ENCODE measurements around the gene IDUA.

Gene IDUA

GRCh38 chr4:1018147-1019020, 31.5 kb downstream of the IDUA start:
- no peak for DNase-seq

- DNase-seq = no peak
Observed at GRCh38 chr4:1019320-1019719, 32.5 kb downstream of the IDUA start.

- no peak for DNase-seq
Observed at GRCh38 chr4:1019729-1020470, 33.1 kb downstream of the IDUA start.

- no peak for DNase-seq
Observed at GRCh38 chr4:1021386-1022050, 34.7 kb downstream of the IDUA start.

GRCh38 chr4:1022051-1022738, 35.4 kb downstream of the IDUA start:
- DNase-seq = no peak

- DNase-seq = no peak
Observed at GRCh38 chr4:1022739-1023066, 35.9 kb downstream of the IDUA start.

- DNase-seq = no peak
Observed at GRCh38 chr4:1023075-1023640, 36.3 kb downstream of the IDUA start.

- DNase-seq = no peak
Observed at GRCh38 chr4:1023895-1024740, 37.3 kb downstream of the IDUA start.

- no peak for DNase-seq
Observed at GRCh38 chr4:1024882-1025545, 38.2 kb downstream of the IDUA start.

- no peak for DNase-seq
Observed at GRCh38 chr4:1026115-1026514, 39.3 kb downstream of the IDUA start.

- DNase-seq = no peak
Observed at GRCh38 chr4:1027219-1027914, 40.5 kb downstream of the IDUA start.

- DNase-seq = no peak
Observed at GRCh38 chr4:1027915-1028238, 41.0 kb downstream of the IDUA start.

- DNase-seq = no peak
Observed at GRCh38 chr4:1028574-1029220, 41.9 kb downstream of the IDUA start.

- DNase-seq = no peak
Observed at GRCh38 chr4:1029529-1029928, 42.7 kb downstream of the IDUA start.

GRCh38 chr4:1030031-1030430, 43.2 kb downstream of the IDUA start:
- DNase-seq = no peak

GRCh38 chr4:1030559-1030958, 43.7 kb downstream of the IDUA start:
- DNase-seq = no peak

GRCh38 chr4:1031346-1031745, 44.5 kb downstream of the IDUA start:
- no peak for DNase-seq

- DNase-seq = no peak
Observed at GRCh38 chr4:1031956-1032795, 45.3 kb downstream of the IDUA start.

GRCh38 chr4:1032861-1033260, 46.0 kb downstream of the IDUA start:
- no peak for DNase-seq
